G401.6 (cell line): ENCODE measurements around the gene PAK4.

Experiments
- FAIRE-seq: peaks from 2 replicates; lab custom pipeline; 2012; peaks lifted over from hg19 to GRCh38; lab: Jason Lieb, UNC

PAK4 gene

DNA sequence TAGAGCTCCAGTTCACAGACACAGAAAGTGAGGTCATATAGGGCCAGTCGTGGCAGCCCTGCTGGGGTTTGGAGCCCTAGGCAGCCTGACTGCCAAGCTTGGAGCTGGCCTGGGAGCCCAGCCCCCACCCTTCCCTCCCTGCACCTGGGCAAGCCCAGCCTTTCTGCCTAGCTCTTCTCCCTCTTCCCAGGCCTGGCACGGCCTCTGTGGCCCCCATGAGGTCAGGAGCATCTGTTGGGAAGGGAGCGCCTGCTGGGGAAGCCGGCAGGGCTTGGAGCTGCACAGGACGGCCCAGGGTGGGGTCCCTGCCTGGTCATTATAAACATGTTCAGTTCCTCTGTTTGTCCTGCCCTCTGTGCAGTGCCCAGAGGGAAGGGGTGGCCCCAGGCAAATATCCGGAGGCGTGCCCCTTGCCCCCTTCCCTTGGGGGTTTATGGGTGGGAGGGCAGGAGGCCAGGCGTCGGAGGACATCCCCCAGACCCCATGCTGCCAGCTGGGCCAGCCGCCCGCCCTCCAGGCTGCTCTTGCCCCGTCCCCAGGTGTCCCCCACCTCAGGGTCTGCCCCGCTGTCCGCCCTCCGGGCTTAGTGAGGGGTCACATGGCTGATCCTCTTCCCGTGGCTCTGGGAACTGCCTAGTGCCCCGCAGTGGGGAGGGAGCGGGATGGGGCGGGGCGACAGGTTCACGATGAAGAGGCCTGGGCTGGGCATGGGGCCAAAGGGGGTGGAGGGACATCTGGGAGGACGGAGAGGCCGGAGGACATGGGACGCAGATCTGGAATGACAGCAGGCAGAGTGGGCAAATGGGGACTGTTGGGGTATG, 41.2 kb downstream of the PAK4 start:
- no peak for FAIRE-seq

DNA sequence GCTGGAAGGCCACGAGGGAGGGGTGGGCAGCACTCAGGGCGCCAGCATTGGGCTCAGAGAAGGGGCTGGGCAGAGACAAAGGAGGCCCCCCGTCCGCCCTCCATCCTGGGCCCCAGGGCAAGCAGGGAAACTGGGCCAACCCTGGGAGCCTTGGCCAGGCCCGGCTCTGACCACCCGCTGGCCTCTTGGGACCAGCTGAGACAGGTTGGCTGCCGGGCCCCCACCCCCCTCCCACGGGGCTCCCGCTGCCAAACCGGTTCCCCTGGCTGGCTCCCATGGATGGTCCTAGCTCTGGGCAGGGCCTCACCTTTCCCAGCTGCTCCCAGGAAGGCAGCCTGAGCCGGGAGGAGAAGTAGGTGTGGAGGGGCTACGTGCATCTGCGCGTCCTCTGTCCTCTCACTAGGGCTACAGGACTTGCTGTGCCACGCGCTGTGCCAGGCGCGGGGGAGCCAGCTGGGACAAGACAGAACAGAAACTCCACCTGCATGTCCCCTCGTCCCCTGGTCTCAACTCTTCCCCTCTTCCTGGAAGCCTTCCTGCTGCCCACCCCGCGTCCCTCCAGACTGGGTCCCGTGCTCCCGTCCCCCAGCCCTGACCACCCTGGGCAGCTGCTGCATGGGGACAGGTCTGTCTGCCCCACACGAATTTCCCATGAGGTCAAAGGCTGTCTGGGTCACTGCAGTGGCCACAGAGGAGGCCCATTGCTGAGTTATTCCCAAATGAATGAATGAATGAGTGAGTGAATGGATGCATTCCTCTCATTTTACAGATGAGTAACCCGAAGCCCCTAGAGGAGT, 42.1 kb downstream of the PAK4 start:
- FAIRE-seq = no peak

- FAIRE-seq = no peak
Measured at GRCh38 chr19:39168258-39169142, 42.9 kb downstream of the PAK4 start.

GRCh38 chr19:39169143-39169810, 43.7 kb downstream of the PAK4 start:
- FAIRE-seq = no peak

GRCh38 chr19:39170386-39171231, 45.0 kb downstream of the PAK4 start:
- no peak for FAIRE-seq

GRCh38 chr19:39171479-39172465, 46.2 kb downstream of the PAK4 start:
- no peak for FAIRE-seq

- FAIRE-seq = no peak
Measured at GRCh38 chr19:39172700-39173501, 47.3 kb downstream of the PAK4 start.

GRCh38 chr19:39173502-39173991, 48.0 kb downstream of the PAK4 start:
- FAIRE-seq = no peak

- FAIRE-seq = no peak
Measured at GRCh38 chr19:39174142-39174541, 48.6 kb downstream of the PAK4 start.

DNA sequence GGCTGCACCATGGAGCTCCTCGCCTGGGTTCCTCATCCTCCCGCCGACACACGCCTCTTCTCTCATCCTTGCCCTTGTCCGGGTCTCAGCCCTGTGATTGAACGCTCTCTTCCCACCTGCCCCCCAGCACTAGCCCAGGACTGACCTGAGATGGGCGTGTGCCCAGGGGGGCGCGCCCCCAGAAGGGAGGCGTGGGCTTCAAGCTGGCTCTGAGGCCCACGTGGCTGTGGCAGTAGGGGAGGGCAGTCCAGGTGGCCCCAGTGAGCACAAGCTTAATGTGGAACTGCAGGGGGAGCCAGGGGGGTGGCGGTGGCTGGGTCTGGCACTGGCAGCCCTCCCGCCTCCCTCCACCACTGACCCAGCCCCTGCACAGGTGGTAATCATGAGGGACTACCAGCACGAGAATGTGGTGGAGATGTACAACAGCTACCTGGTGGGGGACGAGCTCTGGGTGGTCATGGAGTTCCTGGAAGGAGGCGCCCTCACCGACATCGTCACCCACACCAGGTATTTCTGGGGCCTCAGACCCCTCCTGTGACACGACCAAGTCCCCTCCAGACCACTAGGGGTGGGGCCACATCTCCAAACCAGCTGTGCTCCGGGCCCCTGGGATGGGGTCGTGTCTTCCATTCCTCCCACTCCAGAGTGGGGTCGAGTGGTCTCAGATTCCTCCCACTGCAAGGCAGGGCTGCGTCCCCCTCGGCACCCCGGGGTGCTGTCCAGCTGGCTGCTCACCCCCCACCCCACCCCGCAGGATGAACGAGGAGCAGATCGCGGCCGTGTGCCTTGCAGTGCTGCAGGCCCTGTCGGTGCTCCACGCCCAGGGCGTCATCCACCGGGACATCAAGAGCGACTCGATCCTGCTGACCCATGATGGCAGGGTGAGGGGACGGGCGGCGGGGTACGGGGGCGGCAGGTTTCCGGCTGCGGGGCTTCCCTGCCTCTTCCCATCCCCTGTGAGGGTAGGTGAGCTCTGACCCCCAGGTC, 49.3 kb downstream of the PAK4 start:
- FAIRE-seq = no peak

DNA sequence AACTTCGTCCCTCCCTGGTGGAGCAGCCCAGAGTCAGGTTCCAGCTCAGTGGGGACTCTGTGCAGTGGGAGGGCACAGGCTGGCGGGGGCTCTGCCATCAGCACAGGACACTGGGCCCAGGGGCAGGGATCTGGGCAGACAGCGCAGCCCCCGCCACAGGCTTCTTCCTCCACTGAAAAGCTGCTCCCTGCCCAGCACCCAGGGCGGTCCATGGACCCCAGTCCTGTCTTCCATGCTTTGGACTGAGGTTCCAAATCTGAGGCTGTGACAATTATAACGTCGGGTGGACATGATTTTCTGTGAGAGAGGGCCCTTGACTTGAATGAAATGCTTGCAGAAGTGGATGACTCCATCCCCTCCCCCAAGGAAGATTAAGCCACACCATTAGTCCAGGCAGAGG, 50.0 kb downstream of the PAK4 start:
- FAIRE-seq = no peak

DNA sequence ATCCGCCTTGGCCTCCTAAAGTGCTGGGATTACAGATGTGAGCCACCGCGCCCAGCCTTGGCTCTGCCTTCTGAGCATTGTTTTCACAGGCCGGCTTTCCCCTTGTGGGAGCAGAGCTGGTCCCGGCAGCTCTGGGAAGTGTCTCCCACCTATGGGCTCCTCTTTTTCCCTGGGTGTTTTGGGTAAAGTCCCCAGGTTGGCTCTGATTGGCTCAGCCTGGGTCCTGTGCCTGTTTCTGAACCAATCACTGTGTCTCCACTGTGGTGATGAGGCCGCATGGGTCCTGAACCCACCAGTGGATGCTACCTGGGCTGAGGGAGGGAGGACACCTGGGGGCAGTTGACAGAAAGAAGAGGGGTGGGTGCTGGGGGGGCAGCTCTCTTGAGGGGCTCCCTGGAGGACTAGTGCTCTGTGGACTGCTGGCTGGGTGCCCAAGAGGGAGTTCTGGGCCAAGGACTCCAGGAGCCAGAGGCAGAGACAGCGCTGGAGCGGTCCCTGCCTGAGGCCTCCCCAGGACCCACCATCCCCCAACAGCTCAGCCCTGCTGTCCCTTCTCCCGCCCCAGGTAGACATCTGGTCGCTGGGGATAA, 51.6 kb downstream of the PAK4 start:
- FAIRE-seq = no peak

DNA sequence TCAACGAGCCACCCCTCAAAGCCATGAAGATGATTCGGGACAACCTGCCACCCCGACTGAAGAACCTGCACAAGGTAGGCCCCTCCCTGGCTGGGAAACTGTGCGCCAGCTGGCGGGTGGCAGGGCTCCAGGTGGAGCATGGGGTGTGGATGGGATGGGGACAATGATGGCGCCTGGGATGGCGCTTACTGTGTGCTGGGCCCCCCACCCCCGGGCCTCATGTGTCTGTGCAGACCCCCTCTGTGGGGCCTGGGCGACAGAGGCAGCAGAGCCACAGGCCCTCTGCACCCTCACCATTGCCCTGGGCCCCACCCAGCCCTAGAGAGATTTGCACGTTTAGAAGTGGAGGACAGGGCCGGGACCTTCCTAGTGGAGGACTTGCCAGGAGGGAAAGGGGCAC, 52.1 kb downstream of the PAK4 start:
- no peak for FAIRE-seq

DNA sequence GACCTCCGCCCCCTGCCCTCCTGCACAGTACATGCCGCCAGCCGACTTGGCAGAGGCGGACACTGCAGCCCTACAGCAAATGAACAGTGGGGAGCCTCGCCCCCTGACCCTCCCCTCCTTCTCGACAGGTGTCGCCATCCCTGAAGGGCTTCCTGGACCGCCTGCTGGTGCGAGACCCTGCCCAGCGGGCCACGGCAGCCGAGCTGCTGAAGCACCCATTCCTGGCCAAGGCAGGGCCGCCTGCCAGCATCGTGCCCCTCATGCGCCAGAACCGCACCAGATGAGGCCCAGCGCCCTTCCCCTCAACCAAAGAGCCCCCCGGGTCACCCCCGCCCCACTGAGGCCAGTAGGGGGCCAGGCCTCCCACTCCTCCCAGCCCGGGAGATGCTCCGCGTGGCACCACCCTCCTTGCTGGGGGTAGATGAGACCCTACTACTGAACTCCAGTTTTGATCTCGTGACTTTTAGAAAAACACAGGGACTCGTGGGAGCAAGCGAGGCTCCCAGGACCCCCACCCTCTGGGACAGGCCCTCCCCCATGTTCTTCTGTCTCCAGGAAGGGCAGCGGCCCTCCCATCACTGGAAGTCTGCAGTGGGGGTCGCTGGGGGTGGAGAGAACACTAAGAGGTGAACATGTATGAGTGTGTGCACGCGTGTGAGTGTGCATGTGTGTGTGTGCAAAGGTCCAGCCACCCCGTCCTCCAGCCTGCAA, 52.9 kb downstream of the PAK4 start:
- FAIRE-seq = no peak

- no peak for FAIRE-seq
Measured at GRCh38 chr19:39179754-39180153, 54.2 kb downstream of the PAK4 start.

- FAIRE-seq = no peak
Measured at GRCh38 chr19:39180749-39181148, 55.2 kb downstream of the PAK4 start.
